ENCODE measurements around the gene TIMP3. TPM values are rescaled to one million over a fixed set of nuclear protein-coding genes. Genes with fewer than 3 reads are reported as not detected.

Gene TIMP3
- total RNA-seq, 1 experiment from 2014 or later: 0.87 TPM

GRCh38 chr22:32882774-32883530 lies 81.4 kb downstream of the TIMP3 start:
- Mint-ChIP-seq H3K36me3 (ENCODE audit: insufficient read depth in 1 of 3, low read depth in 3 of 3) (peaks cover 0 to 13% (median 8%) of the 10 kb centered on the region in 3 experiments; a peak in 4 of 7 replicates), H3K9me3 (no peaks in the 10 kb centered on the region), H3K4me3 (no peak overlapping the region), H3K27me3 (ENCODE audit: low read depth) (no peaks in the 10 kb centered on the region), H3K27ac (0 out of 7 replicates have a peak overlapping the region, but pooled peaks of 1 of the 3 experiments have one; percentile 39), H3K4me1 (peaks cover 2 to 11% of the 10 kb centered on the region in 2 experiments; a peak in 3 of 4 replicates)
- Histone ChIP-seq H3K18ac (ENCODE audit: insufficient read length, low read depth, low read length) (no peak overlapping the region), H2AK5ac (ENCODE audit: insufficient read length, low read length) (no peak overlapping the region), H3K27me3 (ENCODE audit: insufficient read depth, low read length) (no peaks in the 10 kb centered on the region), H4K5ac (ENCODE audit: insufficient read length, low read depth, low read length) (no peak overlapping the region), H2BK5ac (ENCODE audit: insufficient read length, low read length) (no peak overlapping the region), H3K23ac (ENCODE audit: insufficient read length, low read depth, low read length) (no peak overlapping the region), H3K23me2 (ENCODE audit: insufficient read length, low read depth, low read length, poor library complexity, severe bottlenecking) (no peaks in the 10 kb centered on the region), H3K4me2 (ENCODE audit: insufficient read depth, insufficient read length, low read length) (no peak overlapping the region), H4K8ac (replicated peaks; ENCODE audit: insufficient read length, low read depth, low read length) (no peak overlapping the region), H3K79me2 (ENCODE audit: insufficient read depth, low read length) (no peaks in the 10 kb centered on the region), H3K79me1 (ENCODE audit: insufficient read depth, low read depth, low read length, poor library complexity, severe bottlenecking) (no peaks in the 10 kb centered on the region), H2BK15ac (ENCODE audit: low read depth, low read length) (no peak overlapping the region), H3K27ac (ENCODE audit: insufficient read length, low read depth, low read length) (no peak overlapping the region), H3K56ac (ENCODE audit: insufficient read length, low read depth, low read length) (no peak overlapping the region), H2BK12ac (ENCODE audit: insufficient read length, low read depth, low read length) (no peak overlapping the region), H3K9me3 (ENCODE audit: control insufficient read depth, low read depth, low read length) (no peaks in the 10 kb centered on the region), H4K91ac (ENCODE audit: insufficient read length, low read depth, low read length) (no peak overlapping the region), H3K14ac (ENCODE audit: insufficient read depth, low read length) (no peak overlapping the region; the same call in 1 of the 2 replicates), H2BK120ac (ENCODE audit: low read depth, low read length, poor library complexity, severe bottlenecking) (no peak overlapping the region), H3T11ph (ENCODE audit: low read length) (no peak overlapping the region), H2AFZ (ENCODE audit: low read length) (no peak overlapping the region), H2BK20ac (ENCODE audit: low read depth, low read length, poor library complexity, severe bottlenecking) (no peak overlapping the region), H3K9ac (ENCODE audit: extremely low read depth, insufficient read length, low read length) (no peak overlapping the region), H4K20me1 (ENCODE audit: control insufficient read depth, insufficient read depth, insufficient read length) (no peaks in the 10 kb centered on the region), H3K4ac (ENCODE audit: low read depth, low read length) (no peak overlapping the region), H3K4me1 (ENCODE audit: insufficient read depth, low read length) (no peaks in the 10 kb centered on the region)
- WGBS (ENCODE audit: extremely low coverage, insufficient read length, low lambda C conversion rate): no CpG with 5 or more reads among the region's 6 CpGs
- TF ChIP-seq, protein P1, sequence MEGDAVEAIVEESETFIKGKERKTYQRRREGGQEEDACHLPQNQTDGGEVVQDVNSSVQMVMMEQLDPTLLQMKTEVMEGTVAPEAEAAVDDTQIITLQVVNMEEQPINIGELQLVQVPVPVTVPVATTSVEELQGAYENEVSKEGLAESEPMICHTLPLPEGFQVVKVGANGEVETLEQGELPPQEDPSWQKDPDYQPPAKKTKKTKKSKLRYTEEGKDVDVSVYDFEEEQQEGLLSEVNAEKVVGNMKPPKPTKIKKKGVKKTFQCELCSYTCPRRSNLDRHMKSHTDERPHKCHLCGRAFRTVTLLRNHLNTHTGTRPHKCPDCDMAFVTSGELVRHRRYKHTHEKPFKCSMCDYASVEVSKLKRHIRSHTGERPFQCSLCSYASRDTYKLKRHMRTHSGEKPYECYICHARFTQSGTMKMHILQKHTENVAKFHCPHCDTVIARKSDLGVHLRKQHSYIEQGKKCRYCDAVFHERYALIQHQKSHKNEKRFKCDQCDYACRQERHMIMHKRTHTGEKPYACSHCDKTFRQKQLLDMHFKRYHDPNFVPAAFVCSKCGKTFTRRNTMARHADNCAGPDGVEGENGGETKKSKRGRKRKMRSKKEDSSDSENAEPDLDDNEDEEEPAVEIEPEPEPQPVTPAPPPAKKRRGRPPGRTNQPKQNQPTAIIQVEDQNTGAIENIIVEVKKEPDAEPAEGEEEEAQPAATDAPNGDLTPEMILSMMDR (conservative IDR thresholded peaks at IDR 0.05): no peak
- no peak for DNase-seq
